ENCODE data around the gene HNRNPA3. TPM values are rescaled to one million over a fixed set of nuclear protein-coding genes. Genes with fewer than 3 reads are reported as not detected.
"Not testable (repeated sequence)": the region's sequence is repeated elsewhere in the genome, so short reads cannot be mapped to it uniquely, and the experiment has no call there.

Gene HNRNPA3
- total RNA-seq, 1 donor from 2014 or later, result 132 TPM

GRCh38 chr2:177243476-177243875 is 30.9 kb downstream of the HNRNPA3 start:
- no peak for TF ChIP-seq CTCF (IDR thresholded peaks at IDR 0.05)
- Histone ChIP-seq H3K4me1 (peaks cover 98% of the 10 kb centered on the region), H3K36me3 (no peaks in the 10 kb centered on the region)

GRCh38 chr2:177244244-177244771 is 31.7 kb downstream of the HNRNPA3 start:
- TF ChIP-seq CTCF (IDR thresholded peaks at IDR 0.05), result no peak

More at GRCh38 chr2:177243476-177243875, 30.9 kb downstream of the HNRNPA3 start:
- intact Hi-C loops (cut with DNase I), result no loop called here
- ATAC-seq (no peak), DNase-seq (no peak)
- H3K27ac ChIP-seq, result peak overlapping the region; percentile 78
- H3K9me3 ChIP-seq, result no peaks in the 10 kb centered on the region
- no peaks in the 10 kb centered on the region for H3K27me3 ChIP-seq (ENCODE audit: low read depth)
- no peak overlapping the region for H3K4me3 ChIP-seq

GRCh38 chr2:177245010-177245422 is 32.4 kb downstream of the HNRNPA3 start:
- intact Hi-C loops (cut with DNase I), result no loop called here
- DNase-seq (no peak), ATAC-seq (peak in 1 of 2 donors; percentile 29)
- Histone ChIP-seq H3K4me1 (peaks cover 98% of the 10 kb centered on the region), H3K9me3 (no peaks in the 10 kb centered on the region), H3K4me3 (no peak overlapping the region), H3K27ac (peak overlapping the region; percentile 28), H3K36me3 (no peaks in the 10 kb centered on the region), H3K27me3 (ENCODE audit: low read depth) (no peaks in the 10 kb centered on the region)
- no peak for TF ChIP-seq CTCF (IDR thresholded peaks at IDR 0.05)

More at GRCh38 chr2:177244244-177244771, 31.7 kb downstream of the HNRNPA3 start:
- Histone ChIP-seq H3K27me3 (ENCODE audit: low read depth) (no peaks in the 10 kb centered on the region), H3K4me3 (no peak overlapping the region), H3K9me3 (no peaks in the 10 kb centered on the region), H3K36me3 (no peaks in the 10 kb centered on the region), H3K4me1 (peaks cover 98% of the 10 kb centered on the region), H3K27ac (peak overlapping the region; percentile 28)
- DNase-seq (no peak), ATAC-seq (no peak)
- intact Hi-C loops (cut with DNase I), result no loop called here

- no peak overlapping the region for H3K4me3 ChIP-seq
- peaks cover 98% of the 10 kb centered on the region for H3K4me1 ChIP-seq
- no peaks in the 10 kb centered on the region for H3K9me3 ChIP-seq
- no peak overlapping the region for H3K27ac ChIP-seq
- ATAC-seq (no peak), DNase-seq (no peak)
- no peaks in the 10 kb centered on the region for H3K27me3 ChIP-seq (ENCODE audit: low read depth)
- no peak for TF ChIP-seq CTCF (IDR thresholded peaks at IDR 0.05)
- intact Hi-C loops (cut with DNase I), result no loop called here
- no peaks in the 10 kb centered on the region for H3K36me3 ChIP-seq
Measured at GRCh38 chr2:177246000-177246399, 33.4 kb downstream of the HNRNPA3 start.

GRCh38 chr2:177246523-177247030 is 34.0 kb downstream of the HNRNPA3 start:
- H3K36me3 ChIP-seq; H3K27me3 ChIP-seq (ENCODE audit: low read depth); intact Hi-C loops (cut with DNase I); H3K4me3 ChIP-seq; H3K27ac ChIP-seq; H3K9me3 ChIP-seq; ATAC-seq; DNase-seq: not testable (repeated sequence)
- peaks cover 98% of the 10 kb centered on the region for H3K4me1 ChIP-seq

GRCh38 chr2:177247693-177248262 is 35.2 kb downstream of the HNRNPA3 start:
- Histone ChIP-seq H3K9me3 (no peaks in the 10 kb centered on the region), H3K27me3 (ENCODE audit: low read depth) (no peaks in the 10 kb centered on the region), H3K27ac (no peak overlapping the region), H3K4me3 (no peak overlapping the region), H3K36me3 (no peaks in the 10 kb centered on the region), H3K4me1 (peaks cover 98% of the 10 kb centered on the region)
- intact Hi-C loops (cut with DNase I), result no loop called here
- ATAC-seq (no peak), DNase-seq (no peak)
- no peak for TF ChIP-seq CTCF (IDR thresholded peaks at IDR 0.05)

Measured in lower lobe of right lung (tissue), 2 donors.